Peyer's patch (tissue), 4 donors: ENCODE results near the gene DIP2A. TPM values are rescaled to one million over a fixed set of nuclear protein-coding genes. Genes with fewer than 3 reads are reported as not detected.

Source experiments
- DNase-seq, 3 donors: peaks; one replicate each; pipeline ENCODE4 v3.0.0-alpha.2; 2017 to 2019
- H3K27ac ChIP-seq, 4 donors: fragments of 200-600 bp; sonication (generic); one replicate each; pipeline ENCODE4 v1.5.1; 2016 to 2019
- H3K27me3 ChIP-seq, 2 donors: fragments of 200-600 bp; sonication (generic); one replicate each; pipeline ENCODE4 v1.5.1; 2019
- H3K36me3 ChIP-seq, 3 donors: fragments of 200-600 bp; sonication (generic); one replicate each; pipeline ENCODE4 v1.5.1; 2016 to 2019
- H3K4me1 ChIP-seq, 4 donors: fragments of 200-600 bp; sonication (generic); one replicate each; pipeline ENCODE4 v1.5.1; 2016 to 2019
- H3K4me3 ChIP-seq, 4 donors: fragments of 200-600 bp; sonication (generic); 1 replicate in 3 of 4; 2 replicates in 1 of 4; pipeline ENCODE4 v1.5.1; 2016 to 2019; ENCODE audit warnings: mild to moderate bottlenecking in 1 of 4
- H3K9me3 ChIP-seq, 4 donors: fragments of 200-600 bp; sonication (generic); one replicate each; pipeline ENCODE4 v1.5.1; 2016 to 2019; ENCODE audit warnings: mild to moderate bottlenecking in 1 of 4
- POLR2A ChIP-seq, 2 donors: fragments of 450-650 bp; IDR thresholded peaks; one replicate each; pipeline ENCODE4 v1.5.1; 2017; ENCODE audit warnings: antibody characterized with exemption in 2 of 2, mild to moderate bottlenecking in 2 of 2, moderate library complexity in 2 of 2
- total RNA-seq, 4 donors: library from RNA; depleted of rRNA; stranded (reverse); fragments of >200 nt; gene quantifications; one replicate each; pipeline ENCODE4 v1.1.0, GENCODE V29; 2016
- TF ChIP-seq, protein P1 (sequence below), 6 experiments: fragments of 450-650 bp in 4 of 6; fragments of 200-600 bp in 2 of 6; sonication (generic) in 1 of 6; IDR thresholded peaks; one replicate each; pipeline ENCODE4 v1.5.1; 2017 to 2019; ENCODE audit warnings: antibody characterized with exemption in 6 of 6, mild to moderate bottlenecking in 3 of 6, moderate library complexity in 1 of 6

Gene DIP2A
- total RNA-seq, 4 donors from 2014 or later: 69.9 to 108 (median 85.3) TPM

DNA sequence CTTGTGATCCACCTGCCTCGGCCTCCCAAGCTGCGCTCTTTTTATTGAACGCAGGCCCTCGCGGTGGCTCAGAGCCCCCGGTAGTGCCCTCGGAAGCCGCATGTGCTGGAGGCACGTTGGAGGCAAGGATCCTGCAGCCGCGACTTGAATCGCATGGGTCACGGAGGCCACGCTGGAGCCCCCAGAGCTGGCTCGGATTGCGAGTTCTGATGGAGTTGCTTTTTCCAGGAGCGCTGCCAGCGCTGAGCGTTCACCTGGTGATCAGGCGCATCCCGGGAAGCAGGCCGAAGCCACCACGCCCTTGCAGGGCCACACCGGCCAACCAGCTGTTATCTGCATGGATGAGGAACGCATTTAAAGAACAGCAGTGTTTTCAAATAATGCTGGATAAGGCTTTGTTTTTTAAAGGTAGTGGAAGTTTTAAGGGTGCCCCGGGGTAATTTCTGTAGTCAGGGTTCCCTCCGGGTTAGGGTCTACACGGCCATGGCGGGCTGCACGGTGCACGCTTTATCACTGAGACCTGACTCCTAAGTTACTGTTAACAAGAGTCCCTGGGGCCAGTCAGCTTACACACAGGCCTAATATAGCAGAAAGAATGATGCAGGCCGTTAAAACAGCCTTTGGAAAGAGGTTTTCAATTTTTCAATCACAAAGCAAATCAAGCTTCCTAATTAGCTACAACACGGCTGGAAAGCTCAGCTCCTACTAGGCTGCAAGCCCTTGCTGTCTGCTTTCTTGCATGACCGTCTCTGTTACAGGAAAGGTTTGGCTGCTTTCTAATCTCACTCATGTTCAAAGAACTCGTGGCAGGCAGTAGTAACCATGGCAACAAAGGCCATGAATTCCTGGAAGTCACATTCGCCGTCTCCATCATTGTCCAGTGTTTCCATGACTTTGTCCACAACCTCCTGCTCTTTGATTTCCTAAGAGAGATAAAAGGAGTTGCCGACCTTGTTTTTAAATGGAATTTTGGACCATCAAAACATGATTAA is 140.2 kb downstream of the DIP2A start:
- no peak for DNase-seq
- H3K27ac ChIP-seq: peak overlapping the region in 1 of 4 donors; percentile 14

DNA sequence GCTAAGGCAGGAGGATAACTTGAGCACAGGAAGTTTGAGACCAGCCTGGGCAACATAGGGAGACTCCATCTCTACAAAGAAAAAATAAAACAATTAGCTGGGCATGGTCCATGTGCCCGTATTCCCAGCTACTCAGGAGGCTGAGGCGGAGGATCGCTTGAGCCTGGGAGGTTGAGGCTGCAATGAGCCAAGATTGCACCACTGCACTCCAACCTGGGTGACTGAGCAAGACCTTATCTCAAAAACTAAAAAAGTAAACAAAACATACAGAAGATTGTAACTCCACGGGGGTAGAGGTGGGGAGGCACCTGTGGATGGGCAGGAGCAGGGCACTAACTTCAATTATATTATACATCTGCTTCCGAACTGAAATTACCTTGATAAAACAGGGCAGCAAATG is 141.6 kb downstream of the DIP2A start:
- Histone ChIP-seq H3K27me3 (no peaks in the 10 kb centered on the region), H3K4me3 (no peak overlapping the region), H3K4me1 (no peaks in the 10 kb centered on the region), H3K9me3 (no peaks in the 10 kb centered on the region), H3K27ac (no peak overlapping the region), H3K36me3 (no peaks in the 10 kb centered on the region)
- TF ChIP-seq, protein P1, sequence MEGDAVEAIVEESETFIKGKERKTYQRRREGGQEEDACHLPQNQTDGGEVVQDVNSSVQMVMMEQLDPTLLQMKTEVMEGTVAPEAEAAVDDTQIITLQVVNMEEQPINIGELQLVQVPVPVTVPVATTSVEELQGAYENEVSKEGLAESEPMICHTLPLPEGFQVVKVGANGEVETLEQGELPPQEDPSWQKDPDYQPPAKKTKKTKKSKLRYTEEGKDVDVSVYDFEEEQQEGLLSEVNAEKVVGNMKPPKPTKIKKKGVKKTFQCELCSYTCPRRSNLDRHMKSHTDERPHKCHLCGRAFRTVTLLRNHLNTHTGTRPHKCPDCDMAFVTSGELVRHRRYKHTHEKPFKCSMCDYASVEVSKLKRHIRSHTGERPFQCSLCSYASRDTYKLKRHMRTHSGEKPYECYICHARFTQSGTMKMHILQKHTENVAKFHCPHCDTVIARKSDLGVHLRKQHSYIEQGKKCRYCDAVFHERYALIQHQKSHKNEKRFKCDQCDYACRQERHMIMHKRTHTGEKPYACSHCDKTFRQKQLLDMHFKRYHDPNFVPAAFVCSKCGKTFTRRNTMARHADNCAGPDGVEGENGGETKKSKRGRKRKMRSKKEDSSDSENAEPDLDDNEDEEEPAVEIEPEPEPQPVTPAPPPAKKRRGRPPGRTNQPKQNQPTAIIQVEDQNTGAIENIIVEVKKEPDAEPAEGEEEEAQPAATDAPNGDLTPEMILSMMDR (IDR thresholded peaks at IDR 0.05): no peak
- TF ChIP-seq POLR2A (IDR thresholded peaks at IDR 0.05): no peak
- DNase-seq: no peak

More for the DNA sequence above, 140.2 kb downstream of the DIP2A start:
- TF ChIP-seq, protein P1 (IDR thresholded peaks at IDR 0.05): no peak
- no peak for TF ChIP-seq POLR2A (IDR thresholded peaks at IDR 0.05)
- Histone ChIP-seq H3K4me3 (no peak overlapping the region), H3K4me1 (no peaks in the 10 kb centered on the region), H3K27me3 (no peaks in the 10 kb centered on the region), H3K36me3 (no peaks in the 10 kb centered on the region), H3K9me3 (peaks cover 0 to 8% (median 0%) of the 10 kb centered on the region in 4 donors)

DNA sequence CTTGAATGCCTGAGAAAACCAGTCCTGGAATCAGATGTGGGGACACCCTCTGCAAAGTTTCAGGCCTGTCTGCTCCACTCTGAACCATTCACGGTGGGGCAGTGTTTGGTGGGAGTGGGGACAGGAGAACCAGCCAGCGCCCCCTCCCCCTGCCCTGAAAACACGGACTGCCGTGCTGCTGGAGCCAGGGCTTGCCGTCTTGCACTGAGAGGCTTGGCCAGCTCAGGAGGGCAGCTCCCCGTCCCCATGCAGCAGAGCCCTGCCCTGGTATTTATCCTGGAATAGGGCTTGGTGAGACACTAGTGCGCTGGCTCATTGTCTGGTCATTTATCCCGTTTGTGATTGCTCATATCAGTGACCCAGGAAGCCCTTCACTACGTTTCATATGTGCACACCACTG is 142.3 kb downstream of the DIP2A start:
- no peaks in the 10 kb centered on the region for H3K9me3 ChIP-seq
- TF ChIP-seq, protein P1 (IDR thresholded peaks at IDR 0.05): no peak
- TF ChIP-seq POLR2A (IDR thresholded peaks at IDR 0.05): no peak
- DNase-seq: no peak
- no peaks in the 10 kb centered on the region for H3K27me3 ChIP-seq
- no peaks in the 10 kb centered on the region for H3K36me3 ChIP-seq
- no peaks in the 10 kb centered on the region for H3K4me1 ChIP-seq
- no peak overlapping the region for H3K4me3 ChIP-seq
- H3K27ac ChIP-seq: no peak overlapping the region

DNA sequence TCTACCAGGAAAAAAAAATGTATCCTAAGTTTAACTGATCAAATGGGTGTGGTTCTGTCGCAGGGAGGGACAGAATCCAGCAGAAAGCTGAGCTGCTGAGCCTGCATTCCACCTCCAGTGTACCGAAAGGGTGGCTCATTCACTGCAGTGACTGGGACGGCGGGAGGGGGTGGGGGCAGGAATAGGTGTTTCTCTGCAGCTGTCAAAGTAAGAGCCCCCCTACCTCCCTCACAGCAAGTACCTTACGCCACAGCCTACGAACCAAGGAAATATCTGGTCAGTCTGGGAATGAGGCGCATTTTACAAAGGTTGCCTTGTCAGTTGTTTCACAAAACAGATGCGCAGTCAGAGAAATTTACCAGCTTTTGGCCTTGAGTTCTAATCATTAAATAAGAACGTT is 144.5 kb downstream of the DIP2A start:
- Histone ChIP-seq H3K27ac (no peak overlapping the region), H3K9me3 (no peaks in the 10 kb centered on the region), H3K36me3 (no peaks in the 10 kb centered on the region), H3K4me1 (no peaks in the 10 kb centered on the region), H3K4me3 (no peak overlapping the region), H3K27me3 (no peaks in the 10 kb centered on the region)
- no peak for TF ChIP-seq POLR2A (IDR thresholded peaks at IDR 0.05)
- TF ChIP-seq, protein P1 (IDR thresholded peaks at IDR 0.05): no peak
- DNase-seq: no peak

DNA sequence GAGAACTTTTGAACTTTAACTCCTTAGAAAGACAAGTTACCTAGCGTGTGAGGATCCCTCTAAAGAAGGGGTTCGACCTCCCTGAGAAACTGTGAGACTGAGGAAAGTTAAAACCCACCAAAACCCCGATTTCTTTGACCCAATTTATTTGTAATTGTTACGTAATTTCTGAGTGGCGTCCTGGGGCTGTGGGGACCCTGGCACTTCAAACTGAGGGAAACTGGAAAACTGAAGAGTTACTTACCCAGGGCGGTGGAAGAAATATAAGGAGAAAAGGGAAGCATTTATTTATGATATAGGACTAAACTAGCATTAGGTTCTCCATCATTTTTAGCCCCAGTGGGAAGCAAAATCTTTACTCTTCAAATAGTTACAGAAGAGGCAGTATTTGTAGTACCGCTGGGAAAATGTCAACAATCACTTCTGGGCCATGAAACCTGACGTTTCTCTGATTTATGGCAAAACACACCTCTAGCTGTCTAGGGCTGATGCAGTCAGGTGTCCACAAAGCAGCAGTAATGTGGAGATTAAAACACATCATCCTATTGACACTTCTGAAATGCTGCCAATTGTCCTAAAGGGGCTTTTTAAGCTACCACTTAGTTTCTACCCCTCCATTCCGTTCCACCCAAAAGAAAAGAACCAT is 145.8 kb downstream of the DIP2A start:
- Histone ChIP-seq H3K36me3 (no peaks in the 10 kb centered on the region), H3K9me3 (no peaks in the 10 kb centered on the region), H3K27ac (peak overlapping the region in 2 of 4 donors; percentile 46 to 50), H3K27me3 (no peaks in the 10 kb centered on the region), H3K4me1 (no peaks in the 10 kb centered on the region), H3K4me3 (no peak overlapping the region)
- DNase-seq: no peak
- TF ChIP-seq, protein P1 (IDR thresholded peaks at IDR 0.05): no peak
- TF ChIP-seq POLR2A (IDR thresholded peaks at IDR 0.05): no peak
